CD4-positive, alpha-beta T cell treated with Interleukin-4 for 4 hours (primary cell): Measurements from ENCODE around the gene NOD1.
"Not testable (repeated sequence)": the region's sequence is repeated elsewhere in the genome, so short reads cannot be mapped to it uniquely, and the experiment has no call there.

Source experiments
- DNase-seq: peaks from one replicate; pipeline ENCODE4 v3.0.0-alpha.2; 2020

Gene NOD1

GRCh38 chr7:30413864-30414263 is 64.7 kb downstream of the NOD1 start:
- DNase-seq = no peak

DNA sequence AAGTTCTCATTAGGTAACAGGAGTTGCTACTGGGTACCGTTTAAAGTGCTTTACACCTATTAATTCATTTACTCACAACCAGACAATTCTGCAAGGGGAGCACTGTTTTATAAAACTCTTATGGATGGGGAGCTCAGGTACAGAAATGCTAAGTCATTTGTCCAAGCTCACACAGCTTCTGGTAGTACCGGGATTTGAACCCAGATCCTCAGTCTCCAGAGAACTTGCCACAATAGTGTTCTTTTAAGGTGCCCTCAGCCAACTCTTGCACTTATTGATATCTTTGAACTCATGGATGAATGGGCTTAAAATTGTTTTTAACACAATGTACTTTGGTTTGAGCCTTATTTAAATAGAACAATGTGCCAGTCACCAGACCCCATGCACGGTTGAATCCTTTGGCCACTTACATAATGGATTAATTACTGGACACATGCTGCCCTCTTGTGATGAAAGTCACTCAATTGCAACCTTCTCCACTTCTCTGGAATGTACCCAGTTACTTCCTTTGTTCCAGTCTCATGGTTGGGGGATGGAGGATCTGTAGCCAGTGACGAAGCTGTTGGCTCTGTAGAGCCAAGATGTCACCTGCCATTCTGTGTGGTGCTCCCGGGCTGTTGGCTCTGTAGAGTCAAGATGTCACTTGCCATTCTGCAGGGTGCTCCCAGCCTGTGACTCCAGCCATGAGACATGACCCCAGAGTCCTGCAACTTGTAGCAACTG is 65.6 kb downstream of the NOD1 start:
- peak; percentile 45 for DNase-seq

DNA sequence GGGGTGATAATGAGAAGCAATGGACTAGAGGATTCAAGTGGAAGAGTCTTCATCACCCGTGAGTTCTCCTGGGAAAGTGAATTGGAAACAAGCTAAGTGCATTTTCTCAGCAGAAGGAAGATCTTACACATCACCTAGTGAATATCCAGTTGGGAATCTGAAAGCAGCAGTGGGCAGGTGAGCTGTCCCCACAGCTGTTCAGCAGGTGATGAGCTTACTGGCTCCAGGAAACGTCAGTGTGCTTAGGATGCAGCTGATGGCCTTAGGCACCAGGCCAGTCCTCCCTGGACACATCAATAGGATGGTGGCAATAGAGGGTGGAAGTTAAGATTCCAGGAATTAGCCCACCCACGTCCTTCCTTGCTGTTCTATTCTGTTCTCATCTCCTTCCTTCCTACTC is 66.7 kb downstream of the NOD1 start:
- DNase-seq = no peak

GRCh38 chr7:30411173-30411572 is 67.4 kb downstream of the NOD1 start:
- DNase-seq = no peak

DNA sequence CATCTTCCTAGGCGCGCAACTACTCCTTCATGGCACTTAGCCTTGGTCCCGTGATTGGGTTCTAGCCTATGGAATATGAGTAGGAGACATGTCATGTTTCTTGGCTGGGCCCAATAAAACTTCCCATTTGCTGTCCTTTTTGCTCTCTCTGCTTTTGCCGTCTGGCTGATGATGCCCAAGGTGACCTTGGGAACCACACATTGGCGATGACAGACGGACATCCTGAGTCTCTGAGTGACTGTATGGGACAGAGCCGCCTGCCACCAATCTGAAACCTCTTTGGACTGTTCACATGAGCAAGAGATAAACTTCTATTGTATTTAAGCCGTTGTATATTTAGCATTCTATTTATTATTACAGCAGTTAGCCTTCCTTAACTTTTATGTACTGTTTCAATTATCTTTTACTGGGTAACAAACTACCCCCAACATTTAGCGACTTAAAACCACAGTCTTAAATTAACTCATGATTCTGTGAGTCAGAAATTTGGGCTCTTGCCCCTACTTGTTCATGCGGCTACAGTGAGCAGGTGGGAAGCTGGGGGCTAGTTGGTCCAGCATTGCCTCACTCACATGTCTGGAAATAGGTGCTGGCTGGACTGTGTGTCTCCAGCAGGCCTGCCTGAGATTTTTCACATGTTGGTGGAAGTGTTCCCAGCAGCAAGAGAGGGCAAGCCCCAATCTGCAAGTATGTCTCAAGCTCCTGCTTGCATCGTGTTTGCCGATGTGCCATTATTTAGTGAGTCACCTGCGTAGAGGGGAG is 71.7 kb downstream of the NOD1 start:
- DNase-seq = no peak

GRCh38 chr7:30405179-30405578 is 73.4 kb downstream of the NOD1 start:
- no peak for DNase-seq

GRCh38 chr7:30403477-30403876 is 75.1 kb downstream of the NOD1 start:
- DNase-seq = no peak

GRCh38 chr7:30396389-30396788 is 82.2 kb downstream of the NOD1 start:
- no peak for DNase-seq

- no peak for DNase-seq
Measured at GRCh38 chr7:30395676-30396075, 82.9 kb downstream of the NOD1 start.

- DNase-seq = no peak
Measured at GRCh38 chr7:30391806-30392205, 86.8 kb downstream of the NOD1 start.

DNA sequence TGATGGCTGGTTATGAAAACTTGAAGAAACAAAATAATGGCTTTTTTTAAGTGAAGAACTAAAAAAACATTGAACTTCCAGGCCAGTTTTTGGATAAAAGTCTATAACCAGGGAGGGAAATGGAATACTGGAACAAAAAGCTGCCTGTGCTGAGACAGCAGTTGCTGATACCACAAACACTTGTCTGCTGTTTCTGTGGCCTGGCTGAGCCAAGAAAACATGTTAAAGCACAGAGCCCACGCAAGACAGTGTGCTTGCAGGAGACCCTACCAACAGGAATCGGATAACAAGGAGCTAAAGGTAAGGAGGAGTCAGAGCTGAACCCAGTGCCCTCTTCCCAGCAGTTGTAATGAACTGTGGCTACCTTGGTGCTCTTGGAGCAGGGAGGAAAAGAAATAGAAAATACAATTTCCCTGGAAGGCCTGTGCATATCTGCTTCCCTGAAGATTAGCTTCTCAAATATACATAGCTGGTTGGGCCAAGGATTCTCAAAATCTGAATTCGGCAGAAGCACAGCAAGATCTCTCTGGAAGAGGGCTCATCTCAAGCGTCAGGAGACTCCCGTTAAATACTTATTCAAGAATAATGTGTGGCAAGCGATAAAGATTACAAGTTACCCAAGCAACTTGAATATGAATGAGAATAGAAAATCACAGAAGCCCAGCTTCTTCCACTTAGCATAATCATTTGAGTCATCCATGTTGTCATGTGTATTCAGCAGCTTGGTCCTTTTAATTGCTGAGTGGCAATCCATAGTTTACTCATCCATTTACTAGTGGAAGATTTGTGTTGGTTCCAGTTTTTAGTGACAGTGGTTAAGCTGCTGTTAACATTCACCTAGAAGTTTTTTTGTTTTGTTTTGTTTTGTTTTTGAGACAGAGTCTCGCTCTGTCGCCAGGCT is 87.6 kb downstream of the NOD1 start:
- no peak for DNase-seq

GRCh38 chr7:30389791-30390190 is 88.8 kb downstream of the NOD1 start:
- DNase-seq = no peak

DNA sequence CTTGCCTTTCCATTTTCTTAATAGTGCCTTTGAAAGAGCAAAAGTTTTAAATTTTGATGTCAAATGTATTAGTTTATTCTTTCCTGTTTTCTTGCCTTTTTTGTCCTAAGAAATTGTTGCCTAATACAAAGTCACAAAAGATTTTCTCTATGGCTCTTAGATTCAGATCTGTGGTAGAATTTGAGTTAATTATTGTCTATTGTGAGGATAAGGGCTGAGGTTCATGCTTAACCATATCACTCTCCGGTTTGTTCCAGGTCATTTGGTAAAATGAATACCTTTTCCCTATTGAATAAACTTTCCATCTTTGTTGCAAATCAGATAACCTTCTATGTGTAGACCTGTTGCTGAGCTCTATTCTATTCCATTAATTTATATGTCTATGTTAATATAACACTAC is 96.0 kb downstream of the NOD1 start:
- DNase-seq = no peak

- DNase-seq = not testable (repeated sequence)
Measured at GRCh38 chr7:30380824-30381223, 97.8 kb downstream of the NOD1 start.

GRCh38 chr7:30380294-30380693 is 98.3 kb downstream of the NOD1 start:
- no peak for DNase-seq

- DNase-seq = no peak
Measured at GRCh38 chr7:30379741-30380140, 98.8 kb downstream of the NOD1 start.

- DNase-seq = no peak
Measured at GRCh38 chr7:30379131-30379530, 99.5 kb downstream of the NOD1 start.

DNA sequence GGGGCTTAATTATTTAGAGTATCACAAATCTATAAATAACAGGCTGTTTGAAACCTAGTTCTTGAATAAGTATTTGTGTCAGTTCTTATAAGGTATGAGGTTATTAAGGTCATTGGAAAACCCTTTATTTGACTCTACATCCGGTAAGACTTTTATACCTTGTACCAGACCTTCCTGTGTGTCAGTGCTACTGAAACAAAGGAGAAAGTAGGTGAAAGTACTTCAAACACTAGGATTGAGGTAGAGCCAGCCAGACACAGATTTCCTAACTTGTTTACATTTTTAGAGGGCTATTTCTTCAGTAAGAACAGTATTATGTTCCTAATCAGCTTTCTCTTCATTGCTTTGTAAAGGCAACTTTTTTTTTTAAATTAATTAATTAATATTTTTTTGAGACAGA is 100.3 kb downstream of the NOD1 start:
- no peak for DNase-seq
